Spleen (tissue), 11 donors: ENCODE results near the gene MAMSTR. TPM values are rescaled to one million over a fixed set of nuclear protein-coding genes. Genes with fewer than 3 reads are reported as not detected.

Experiments
- DNase-seq: peaks from one replicate; pipeline ENCODE4 v3.0.0-alpha.2; 2020
- H3K27ac ChIP-seq, 8 donors: fragments of 200-600 bp; sonication (generic) in 7 of 8; 1 replicate in 4 of 8; 2 replicates in 4 of 8; pipeline versions ENCODE4 v1.5.0 to v1.8.0; 2016 to 2021; ENCODE audit warnings: inconsistent platforms in 4 of 8, mild to moderate bottlenecking in 4 of 8, moderate library complexity in 1 of 8
- H3K27me3 ChIP-seq, 7 donors: fragments of 200-600 bp; sonication (generic) in 6 of 7; replicated peaks in 1 of 7; 1 replicate in 4 of 7; 2 replicates in 3 of 7; pipeline versions ENCODE4 v1.5.0 to v1.8.0; 2016 to 2021; ENCODE audit warnings: inconsistent platforms in 3 of 7, mild to moderate bottlenecking in 1 of 7
- H3K36me3 ChIP-seq, 6 donors: fragments of 200-600 bp; sonication (generic) in 5 of 6; 1 replicate in 4 of 6; 2 replicates in 2 of 6; pipeline versions ENCODE4 v1.5.0 to v1.8.0; 2016 to 2021; ENCODE audit warnings: inconsistent platforms in 2 of 6
- H3K4me1 ChIP-seq, 6 donors: fragments of 200-600 bp; sonication (generic) in 5 of 6; 1 replicate in 3 of 6; 2 replicates in 3 of 6; pipeline versions ENCODE4 v1.5.0 to v1.8.0; 2016 to 2021; ENCODE audit warnings: inconsistent platforms in 3 of 6
- H3K4me3 ChIP-seq, 8 donors: fragments of 200-600 bp; sonication (generic) in 7 of 8; 1 replicate in 4 of 8; 2 replicates in 4 of 8; pipeline versions ENCODE4 v1.5.0 to v1.8.0; 2016 to 2021; ENCODE audit warnings: inconsistent platforms in 4 of 8, mild to moderate bottlenecking in 4 of 8, moderate library complexity in 2 of 8
- H3K9me3 ChIP-seq, 8 donors: fragments of 200-600 bp; sonication (generic) in 7 of 8; 1 replicate in 4 of 8; 2 replicates in 4 of 8; pipeline versions ENCODE4 v1.5.0 to v1.8.0; 2016 to 2021; ENCODE audit warnings: inconsistent platforms in 4 of 8
- CTCF ChIP-seq, 11 experiments: fragments of 200-600 bp in 7 of 11; fragments of 450-650 bp in 4 of 11; sonication (generic) in 4 of 11; IDR thresholded peaks in 8 of 11; conservative IDR thresholded peaks in 3 of 11; 1 replicate in 7 of 11; 2 replicates in 4 of 11; pipeline versions ENCODE4 v1.4.0 to v1.8.0; 2016 to 2021; ENCODE audit warnings: antibody characterized with exemption in 11 of 11, inconsistent platforms in 4 of 11, mild to moderate bottlenecking in 1 of 11
- POLR2A ChIP-seq, 3 donors: fragments of 450-650 bp; IDR thresholded peaks; one replicate each; pipeline ENCODE4 v1.5.1; 2017; ENCODE audit warnings: antibody characterized with exemption in 3 of 3, mild to moderate bottlenecking in 1 of 3
- POLR2AphosphoS5 ChIP-seq, 3 donors: sonication (generic); formaldehyde crosslinking; IDR thresholded peaks; one replicate each; pipeline ENCODE4 v1.5.1; 2017; ENCODE audit warnings: antibody characterized with exemption in 3 of 3
- whole genome bisulfite sequencing, 5 donors: extraction: QIAGEN DNeasy Blood & Tissue Kit in 3 of 5; methylation state at CpG; one replicate each; pipeline versions ENCODE4 v1.1.5 to v1.1.7; 2013 to 2018; 5-methylcytosine and 5-hydroxymethylcytosine counted together
- intact Hi-C: fragments of 100-400 bp; cut with DNase I; formaldehyde crosslinking; loops from one replicate; pipeline ENCODE4 v1.15.0; 2023; ENCODE audit warnings: low total_unique reads
- polyA plus RNA-seq, 3 donors: library from polyadenylated mRNA; stranded (reverse); fragments of 200-250 nt; gene quantifications; one replicate each; pipeline ENCODE4 v1.2.1, GENCODE V29; 2013
- total RNA-seq, 7 donors: library from RNA; depleted of rRNA in 3 of 7; stranded (reverse); fragments of >200 nt in 3 of 7; fragmentation: NEBNext Ultra II Directional in 4 of 7; extraction: Animal tissue kit (Norgen Biotek cat#: 25700) in 4 of 7; gene quantifications; one replicate each; pipeline versions ENCODE4 v1.1.0 to v1.2.1, GENCODE V29; 2016 to 2021
- donor health status: healthy with polysubstance abuse.
- donor health status: DM: no; HTN: no; CAD: no; lungs with moderate emphysema.
- donor health status: DM: no; HTN: no; CAD: no.
- donor health status: Bipolar disorder and iron deficiency.
- donor health status: healthy.
- donor health status: DM: no; HTN: no; CAD: no.
- donor health status: DM: yes; HTN: yes; CAD: no.

Gene MAMSTR
- total and polyA plus RNA-seq, 10 donors = 0.93 to 10.7 (median 3.9) TPM

GRCh38 chr19:48673436-48674100 lies 46.0 kb downstream of the MAMSTR start:
- Histone ChIP-seq H3K4me1 (peaks cover 7 to 19% (median 13%) of the 10 kb centered on the region in 6 donors), H3K4me3 (no peak overlapping the region), H3K9me3 (no peaks in the 10 kb centered on the region), H3K27me3 (no peaks in the 10 kb centered on the region), H3K27ac (no peak overlapping the region), H3K36me3 (no peaks in the 10 kb centered on the region)
- WGBS, 5 donors = 78 to 87% (median 83%) methylated on average over 23 to 25 of the region's 25 CpGs
- no peak for DNase-seq
- intact Hi-C loops = no loop called here
- TF ChIP-seq POLR2A (IDR thresholded peaks at IDR 0.05) = no peak

- TF ChIP-seq POLR2A (IDR thresholded peaks at IDR 0.05) = no peak
- TF ChIP-seq CTCF (IDR thresholded peaks at IDR 0.05 in 8 of 11, conservative IDR thresholded peaks at IDR 0.05 in 3 of 11) = no peak
- TF ChIP-seq POLR2AphosphoS5 (IDR thresholded peaks at IDR 0.05) = no peak
- WGBS, 5 donors = 76 to 91% (median 89%) methylated on average over 5 to 25 of the region's 25 CpGs
- no peaks in the 10 kb centered on the region for H3K27me3 ChIP-seq
- H3K4me3 ChIP-seq = no peak within 1 kb of the TSS
- no peaks in the 10 kb centered on the region for H3K36me3 ChIP-seq
- intact Hi-C loops = no loop called here
- no peaks in the 10 kb centered on the region for H3K9me3 ChIP-seq
- H3K27ac ChIP-seq = no peak within 1 kb of the TSS
- H3K4me1 ChIP-seq = peaks cover 7 to 19% (median 13%) of the 10 kb centered on the region in 6 donors
- no peak for DNase-seq
These were observed 46.5 kb downstream of the MAMSTR start, which contains the start of gene NTN5 for GRCh38 chr19:48672994-48673393. NTN5 (minus strand) TSS chr19:48673017; CDS start chr19:48670986, 2,031 bp downstream.

- 78 to 91% (median 83%) methylated on average over 6 to 10 of the region's 10 CpGs for WGBS, 5 donors
- DNase-seq = no peak
These were observed 48.0 kb downstream of the MAMSTR start for GRCh38 chr19:48671446-48671995.

GRCh38 chr19:48670699-48671445 lies 48.7 kb downstream of the MAMSTR start:
- 89 to 92% (median 89%) methylated on average over 15 to 21 of the region's 21 CpGs for WGBS, 5 donors
- Histone ChIP-seq H3K4me1 (peaks cover 7 to 17% (median 13%) of the 10 kb centered on the region in 6 donors), H3K9me3 (no peaks in the 10 kb centered on the region), H3K36me3 (no peaks in the 10 kb centered on the region), H3K27me3 (no peaks in the 10 kb centered on the region), H3K27ac (no peak overlapping the region), H3K4me3 (no peak overlapping the region)
- no peak for DNase-seq
- TF ChIP-seq POLR2A (IDR thresholded peaks at IDR 0.05) = no peak
- no peak for TF ChIP-seq CTCF (IDR thresholded peaks at IDR 0.05 in 8 of 11, conservative IDR thresholded peaks at IDR 0.05 in 3 of 11)
- no peak for TF ChIP-seq POLR2AphosphoS5 (IDR thresholded peaks at IDR 0.05)
- intact Hi-C loops = no loop called here

More at GRCh38 chr19:48671446-48671995, 48.0 kb downstream of the MAMSTR start:
- H3K4me1 ChIP-seq = peaks cover 7 to 19% (median 13%) of the 10 kb centered on the region in 6 donors
- H3K4me3 ChIP-seq = no peak overlapping the region
- H3K9me3 ChIP-seq = no peaks in the 10 kb centered on the region
- intact Hi-C loops = no loop called here
- H3K27ac ChIP-seq = no peak overlapping the region
- no peaks in the 10 kb centered on the region for H3K27me3 ChIP-seq
- TF ChIP-seq CTCF (IDR thresholded peaks at IDR 0.05 in 8 of 11, conservative IDR thresholded peaks at IDR 0.05 in 3 of 11) (no peak), POLR2A (IDR thresholded peaks at IDR 0.05) (no peak), POLR2AphosphoS5 (IDR thresholded peaks at IDR 0.05) (no peak)
- no peaks in the 10 kb centered on the region for H3K36me3 ChIP-seq
